Endothelial cell (in vitro differentiated cells): ENCODE data around the gene ZFAND3. TPM values are rescaled to one million over a fixed set of nuclear protein-coding genes. Genes with fewer than 3 reads are reported as not detected.

ENCODE experiments used
- DNase-seq: peaks from one replicate; pipeline ENCODE4 v3.0.0; 2021; ENCODE audit warnings: low spot score
- H3K27ac Mint-ChIP-seq: one replicate; pipeline ENCODE4 v1.8.0; 2021; ENCODE audit warnings: mixed read lengths, inconsistent platforms; ENCODE audit not compliant: unreplicated experiment
- H3K27me3 Mint-ChIP-seq: one replicate; pipeline ENCODE4 v1.8.0; 2021; ENCODE audit warnings: mild to moderate bottlenecking, moderate library complexity, mixed read lengths, inconsistent platforms; ENCODE audit not compliant: unreplicated experiment
- H3K36me3 Mint-ChIP-seq: one replicate; pipeline ENCODE4 v1.8.0; 2021; ENCODE audit warnings: mild to moderate bottlenecking, low read depth, mixed read lengths, inconsistent platforms; ENCODE audit not compliant: unreplicated experiment
- H3K4me1 Mint-ChIP-seq: one replicate; pipeline ENCODE4 v1.8.0; 2021; ENCODE audit warnings: mild to moderate bottlenecking, mixed read lengths, inconsistent platforms; ENCODE audit not compliant: unreplicated experiment
- H3K4me3 Mint-ChIP-seq: one replicate; pipeline ENCODE4 v1.8.0; 2021; ENCODE audit warnings: mild to moderate bottlenecking, mixed read lengths, inconsistent platforms; ENCODE audit not compliant: unreplicated experiment
- H3K9me3 Mint-ChIP-seq: one replicate; pipeline ENCODE4 v1.8.0; 2021; ENCODE audit warnings: mixed read lengths, inconsistent platforms; ENCODE audit not compliant: unreplicated experiment
- CTCF ChIP-seq: fragments of 200-600 bp; sonication (generic); IDR thresholded peaks from one replicate; pipeline ENCODE4 v1.5.0; 2021; ENCODE audit warnings: antibody characterized with exemption; ENCODE audit not compliant: unreplicated experiment
- total RNA-seq: library from RNA; stranded (reverse); fragmentation: NEBNext Ultra II Directional; extraction: Animal tissue kit (Norgen Biotek cat#: 25700); gene quantifications from one replicate; pipeline ENCODE4 v1.2.1, GENCODE V29; 2021; ENCODE audit not compliant: unreplicated experiment

ZFAND3 gene
- total RNA-seq, 1 donor from 2014 or later, result 96.3 TPM

GRCh38 chr6:37862430-37862829 lies 42.9 kb downstream of the ZFAND3 start:
- no peak for TF ChIP-seq CTCF
- H3K9me3 Mint-ChIP-seq, result no peaks in the 10 kb centered on the region
- H3K27ac Mint-ChIP-seq, result no peak overlapping the region
- H3K36me3 Mint-ChIP-seq, result no peaks in the 10 kb centered on the region
- H3K4me3 Mint-ChIP-seq, result no peak overlapping the region
- no peak for DNase-seq
- H3K27me3 Mint-ChIP-seq, result peaks cover 3% of the 10 kb centered on the region
- H3K4me1 Mint-ChIP-seq, result peaks cover 7% of the 10 kb centered on the region

GRCh38 chr6:37862992-37863391 lies 43.5 kb downstream of the ZFAND3 start:
- TF ChIP-seq CTCF, result no peak
- no peaks in the 10 kb centered on the region for H3K27me3 Mint-ChIP-seq
- no peak for DNase-seq
- no peak overlapping the region for H3K27ac Mint-ChIP-seq
- no peaks in the 10 kb centered on the region for H3K36me3 Mint-ChIP-seq
- H3K9me3 Mint-ChIP-seq, result no peaks in the 10 kb centered on the region
- H3K4me1 Mint-ChIP-seq, result peaks cover 3% of the 10 kb centered on the region
- no peak overlapping the region for H3K4me3 Mint-ChIP-seq

DNA sequence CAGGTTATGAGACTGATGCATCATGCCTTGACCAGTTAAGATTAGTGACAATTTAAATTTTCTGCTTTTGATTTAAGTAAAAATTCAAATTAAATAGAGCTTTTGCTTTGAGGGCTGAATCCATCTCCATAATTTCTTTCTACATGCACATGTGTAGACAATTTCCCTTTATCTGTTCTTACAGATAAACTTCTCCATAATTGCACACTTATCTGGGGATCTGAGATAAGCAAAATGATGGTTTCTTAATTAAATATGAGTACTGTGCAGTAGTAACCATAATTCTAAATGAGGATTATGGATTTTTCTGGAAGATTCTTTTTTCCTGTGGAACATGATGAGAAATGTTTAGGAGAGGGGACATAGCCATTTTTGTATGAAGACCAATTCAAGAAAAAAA lies 44.7 kb downstream of the ZFAND3 start:
- H3K4me1 Mint-ChIP-seq, result peaks cover 3% of the 10 kb centered on the region
- H3K4me3 Mint-ChIP-seq, result no peak overlapping the region
- H3K36me3 Mint-ChIP-seq, result no peaks in the 10 kb centered on the region
- no peak overlapping the region for H3K27ac Mint-ChIP-seq
- DNase-seq, result no peak
- H3K27me3 Mint-ChIP-seq, result no peaks in the 10 kb centered on the region
- H3K9me3 Mint-ChIP-seq, result no peaks in the 10 kb centered on the region
- TF ChIP-seq CTCF, result no peak

DNA sequence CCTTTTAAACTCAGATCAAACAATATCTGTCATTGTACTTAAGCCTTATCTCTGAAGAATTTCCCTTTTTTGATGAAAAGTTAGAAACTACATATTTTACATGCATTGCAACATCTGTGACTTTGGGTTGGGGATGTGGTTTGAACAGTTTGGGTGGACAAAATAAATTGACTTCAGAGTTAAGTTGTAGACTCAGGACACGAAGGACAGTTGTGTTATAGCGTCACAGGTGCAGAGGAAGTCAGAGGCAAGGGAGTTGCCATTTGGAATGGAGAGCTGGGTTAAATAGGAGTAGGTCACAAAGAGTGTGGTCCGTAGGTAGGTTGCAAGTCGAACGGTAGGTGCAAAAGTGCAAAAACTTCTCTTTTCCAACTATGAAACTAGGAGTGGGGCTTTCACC lies 46.0 kb downstream of the ZFAND3 start:
- no peak for DNase-seq
- H3K9me3 Mint-ChIP-seq, result no peaks in the 10 kb centered on the region
- H3K4me3 Mint-ChIP-seq, result no peak overlapping the region
- H3K27ac Mint-ChIP-seq, result no peak overlapping the region
- no peak for TF ChIP-seq CTCF
- no peaks in the 10 kb centered on the region for H3K27me3 Mint-ChIP-seq
- H3K4me1 Mint-ChIP-seq, result peaks cover 3% of the 10 kb centered on the region
- H3K36me3 Mint-ChIP-seq, result no peaks in the 10 kb centered on the region

GRCh38 chr6:37866590-37867507 lies 47.3 kb downstream of the ZFAND3 start:
- no peak for TF ChIP-seq CTCF
- H3K27ac Mint-ChIP-seq, result no peak overlapping the region
- no peak for DNase-seq
- H3K27me3 Mint-ChIP-seq, result no peaks in the 10 kb centered on the region
- no peaks in the 10 kb centered on the region for H3K9me3 Mint-ChIP-seq
- no peak overlapping the region for H3K4me3 Mint-ChIP-seq
- H3K4me1 Mint-ChIP-seq, result peaks cover 3% of the 10 kb centered on the region
- H3K36me3 Mint-ChIP-seq, result no peaks in the 10 kb centered on the region
